ENCODE results near the gene SLC20A1.

- no peak for TF ChIP-seq CTCF (IDR thresholded peaks at IDR 0.05; ENCODE audit: low read length)
- TF ChIP-seq EZH2 (IDR thresholded peaks at IDR 0.05; ENCODE audit: borderline replicate concordance, low read length), result no peak
These were observed 48.0 kb upstream of the SLC20A1 start for GRCh38 chr2:112597537-112598322.

Data from OCI-LY1 (cell line).